Activated T-helper 9 cell treated with anti-CD3 and anti-CD28 coated beads, Interleukin-2, amount 50 U/mL, for 16 hours (primary cell): ENCODE results near the gene BARX2.

Experiments used
- DNase-seq: peaks from one replicate; pipeline ENCODE4 v3.0.0-alpha.2; 2020; ENCODE audit warnings: low read depth

Gene BARX2

GRCh38 chr11:129374081-129374992 is 1.3 kb upstream of the BARX2 start:
- no peak for DNase-seq

DNA sequence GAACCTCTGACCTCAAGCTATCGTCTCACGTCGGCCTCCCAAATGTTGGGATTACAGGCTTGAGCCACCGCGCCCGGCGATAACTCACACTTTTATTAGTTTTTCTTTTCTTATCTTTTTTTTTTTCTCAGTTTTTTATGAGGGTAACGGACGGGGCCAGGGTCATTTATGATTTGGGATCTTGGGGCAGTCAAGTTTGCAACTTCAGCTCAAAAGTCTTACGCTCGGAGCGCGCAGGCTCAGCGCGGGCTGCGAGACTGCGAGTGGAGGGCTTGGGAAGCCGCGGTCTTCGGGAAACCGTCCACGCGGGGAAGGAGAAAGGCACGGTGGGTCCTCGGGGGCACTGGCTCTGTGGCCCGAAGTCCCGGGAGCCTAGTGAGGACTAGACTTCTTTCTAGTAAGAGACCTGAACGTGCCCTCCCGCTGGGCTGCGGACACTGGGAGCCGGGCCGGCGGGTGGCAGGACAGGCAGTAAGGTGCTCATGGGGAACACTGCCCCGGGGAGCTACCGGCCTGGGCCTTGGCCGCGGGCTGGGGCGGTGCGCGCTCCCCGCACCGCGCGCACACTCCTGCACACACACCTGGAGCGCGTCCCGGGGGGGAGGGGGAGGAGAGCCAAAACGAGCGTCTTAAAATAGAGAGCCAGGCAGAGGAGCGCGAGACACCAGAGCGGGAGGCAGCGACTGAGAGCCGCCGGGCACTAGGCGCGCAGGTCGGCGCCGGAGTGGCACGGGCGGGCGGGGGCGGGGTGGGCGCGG is 476 bp upstream of the BARX2 start:
- DNase-seq = no peak

DNA sequence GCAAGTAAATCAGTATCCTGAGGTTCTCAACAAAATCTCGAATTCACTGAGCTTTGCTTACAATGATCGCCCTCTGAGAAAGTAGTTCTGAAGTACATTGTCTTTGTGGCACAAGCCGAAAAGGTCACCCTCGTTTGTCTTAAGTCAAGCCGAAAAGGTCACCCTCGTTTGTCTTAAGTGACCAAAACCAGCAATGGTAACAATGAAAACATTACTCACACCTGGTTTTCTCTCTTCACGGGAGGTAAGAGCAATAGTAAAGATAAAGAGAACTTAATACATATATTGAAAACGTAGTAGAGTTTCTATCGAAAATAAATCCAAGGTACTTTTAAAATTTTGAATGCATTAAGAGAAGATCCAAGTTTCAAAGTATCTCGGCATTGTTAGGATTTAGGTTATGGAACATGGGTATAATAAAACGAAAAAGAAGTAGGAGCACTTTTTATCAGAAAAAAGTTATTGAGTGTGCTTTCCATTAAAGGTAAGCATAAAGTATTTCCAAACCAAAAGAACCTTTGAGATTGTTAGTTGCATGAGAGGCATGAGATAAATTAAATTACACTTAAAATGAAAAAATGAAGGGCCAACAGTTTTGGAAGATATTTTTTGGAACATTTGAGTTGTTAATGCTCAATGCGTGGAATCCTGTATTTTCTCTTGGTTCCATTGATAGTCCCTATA is 1.2 kb downstream of the BARX2 start:
- no peak for DNase-seq

DNA sequence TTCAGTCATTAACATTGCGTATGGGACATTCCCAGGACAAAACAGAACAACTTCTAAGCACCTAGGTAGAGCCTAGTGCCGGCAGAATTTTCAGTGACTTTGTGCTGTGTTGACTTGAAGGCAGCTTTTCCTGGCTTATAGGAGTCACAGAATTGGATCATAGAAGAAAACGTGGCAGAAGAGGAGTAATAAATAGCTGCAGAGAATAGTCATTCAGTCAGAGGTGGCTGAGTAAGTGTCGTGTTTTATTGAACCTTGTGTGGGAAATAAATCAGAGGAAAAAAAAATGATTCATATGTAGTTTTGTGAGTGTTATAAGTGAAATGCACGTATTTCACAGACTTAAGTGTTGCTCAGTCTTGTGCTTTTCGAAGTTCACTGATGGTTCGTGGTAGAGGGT is 2.1 kb downstream of the BARX2 start:
- DNase-seq = no peak

DNA sequence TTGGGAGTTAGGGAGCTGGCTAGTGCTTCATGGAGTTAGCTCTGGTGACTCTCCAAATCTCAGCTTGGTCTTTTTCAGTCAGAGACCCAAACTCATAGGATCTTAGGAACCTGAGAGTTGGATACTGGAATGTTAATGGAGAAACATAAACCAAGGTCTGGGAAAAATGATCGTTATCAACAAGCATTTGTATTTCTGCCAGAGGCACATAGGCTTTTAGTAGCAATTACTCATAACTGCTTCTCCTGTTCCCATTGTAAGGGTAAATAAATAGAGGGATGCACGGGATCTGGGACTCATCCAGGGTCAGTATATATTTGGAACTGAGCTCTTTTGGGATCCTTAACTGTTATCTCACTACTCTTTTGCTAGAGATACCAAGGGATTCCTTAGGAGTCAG is 4.8 kb downstream of the BARX2 start:
- DNase-seq = no peak

- DNase-seq = no peak
Measured at GRCh38 chr11:129382583-129382982, 6.9 kb downstream of the BARX2 start.

DNA sequence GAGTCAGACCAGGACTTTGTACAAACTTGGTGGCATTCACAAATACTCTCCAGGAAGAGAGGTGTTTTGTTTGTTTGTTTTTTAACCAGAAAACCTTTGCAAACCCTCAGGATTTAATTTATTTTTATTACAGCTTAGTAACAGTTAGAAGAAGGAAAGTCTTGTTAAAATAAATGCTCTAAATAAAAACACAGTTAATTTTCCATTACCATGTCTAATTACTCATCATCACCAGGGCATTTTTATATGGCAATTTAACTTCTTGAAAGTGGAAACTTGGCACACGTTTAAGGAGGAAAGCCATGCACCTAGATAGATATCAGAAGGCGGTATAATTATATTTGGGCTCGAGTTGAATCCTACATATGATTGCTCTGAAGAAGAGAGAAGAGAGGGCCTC is 7.4 kb downstream of the BARX2 start:
- no peak for DNase-seq

DNA sequence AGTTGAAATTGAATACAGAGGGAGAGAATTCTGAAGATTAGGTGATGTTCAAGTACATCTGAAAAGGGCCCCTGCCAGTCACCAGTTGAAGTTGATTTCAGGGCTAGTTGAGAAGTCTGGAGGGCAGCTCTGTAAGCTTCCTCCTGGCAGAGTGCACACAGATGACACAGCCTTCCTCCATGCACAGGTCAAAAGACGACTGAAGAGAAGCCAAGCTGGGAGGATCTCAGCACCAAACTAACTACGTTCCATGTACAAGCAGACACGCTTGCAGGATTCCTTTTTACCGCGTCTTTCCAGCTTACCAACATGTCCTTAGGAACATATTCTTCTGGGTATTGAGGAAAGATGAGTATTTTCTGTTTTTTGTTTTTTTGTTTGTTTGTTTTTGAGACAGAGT is 7.9 kb downstream of the BARX2 start:
- DNase-seq = no peak

DNA sequence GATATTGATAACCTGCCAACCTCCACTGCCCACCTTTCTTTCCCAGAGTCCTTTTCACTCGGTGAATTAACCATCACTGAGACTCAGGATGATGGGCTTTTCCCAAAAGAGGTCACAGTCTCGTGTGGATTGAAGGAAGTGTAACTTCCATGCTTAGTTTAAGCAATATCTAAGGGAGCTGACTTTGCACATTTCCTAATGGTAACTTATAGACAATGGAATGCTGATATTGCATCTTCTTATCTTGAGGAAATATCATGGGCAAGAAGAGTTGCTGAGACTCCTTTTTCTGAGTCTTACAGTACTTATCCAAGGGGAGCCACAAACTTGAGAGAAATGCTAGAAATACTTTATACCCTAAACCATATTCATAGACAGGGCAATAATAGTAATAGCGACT is 8.8 kb downstream of the BARX2 start:
- no peak for DNase-seq

DNA sequence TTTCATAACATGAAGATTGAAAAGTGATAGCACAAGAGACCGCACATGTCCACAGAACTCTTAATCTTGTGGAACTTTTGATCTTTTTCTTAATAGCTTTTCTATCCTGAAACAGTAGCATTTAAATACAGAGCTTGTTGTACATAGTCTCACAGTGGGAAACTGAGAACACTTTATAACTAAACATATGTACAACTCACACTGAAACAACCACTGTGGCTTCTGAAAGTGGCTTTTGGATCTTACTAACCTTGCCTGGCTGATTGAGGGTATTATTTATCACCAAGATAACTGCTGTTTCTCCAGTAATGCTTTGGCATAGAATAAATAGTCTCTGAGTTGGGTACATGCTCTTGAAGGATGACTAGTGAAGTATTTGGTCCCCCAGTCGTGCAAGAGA is 10.2 kb downstream of the BARX2 start:
- no peak for DNase-seq

DNA sequence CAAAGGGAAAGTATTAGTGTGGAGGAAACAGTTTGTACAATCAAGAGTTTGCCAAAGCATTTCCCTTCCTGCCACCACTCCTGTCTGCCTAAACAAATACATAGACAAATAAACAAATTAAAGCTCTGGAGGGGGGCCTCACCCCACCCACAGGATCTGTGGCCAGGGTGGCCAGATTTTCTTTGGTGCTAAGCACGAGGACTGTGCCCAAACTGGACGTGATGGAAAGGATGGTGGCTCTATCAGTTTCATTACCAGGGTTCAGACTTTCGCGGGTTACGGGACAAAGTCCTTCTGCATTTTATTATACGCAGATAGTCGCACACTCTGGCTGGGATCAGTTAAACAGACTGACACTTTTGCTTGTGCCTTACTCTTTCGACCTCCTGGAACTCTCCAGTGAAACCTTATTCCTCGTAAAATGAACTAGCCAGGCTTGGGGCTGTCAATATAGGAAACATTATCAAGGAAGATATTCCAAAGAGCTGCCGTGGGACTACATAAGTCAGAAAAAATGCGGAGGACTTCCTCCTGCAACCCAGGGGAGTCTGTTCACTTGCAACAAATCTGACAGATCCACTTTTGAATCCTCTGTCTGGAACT is 11.2 kb downstream of the BARX2 start:
- DNase-seq = no peak

GRCh38 chr11:129387434-129387833 is 11.8 kb downstream of the BARX2 start:
- DNase-seq = no peak

DNA sequence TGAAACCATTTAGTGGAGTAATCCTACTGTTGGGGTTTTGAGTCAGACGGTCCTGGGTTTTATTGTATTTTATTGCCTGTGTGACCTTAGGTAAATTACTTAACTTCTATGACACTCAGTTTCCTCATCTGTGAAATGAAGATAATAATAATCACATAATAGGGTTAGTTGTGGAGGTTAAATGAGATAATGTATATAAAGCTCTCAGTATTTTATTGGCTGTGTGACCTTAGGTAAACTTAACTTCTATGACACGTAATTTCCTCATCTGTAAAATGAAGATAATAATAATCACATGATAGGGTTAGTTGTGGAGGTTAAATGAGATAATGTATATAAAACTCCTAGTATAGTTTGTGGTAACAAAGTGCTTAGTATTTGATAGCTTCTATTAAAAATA is 13.2 kb downstream of the BARX2 start:
- no peak for DNase-seq

DNA sequence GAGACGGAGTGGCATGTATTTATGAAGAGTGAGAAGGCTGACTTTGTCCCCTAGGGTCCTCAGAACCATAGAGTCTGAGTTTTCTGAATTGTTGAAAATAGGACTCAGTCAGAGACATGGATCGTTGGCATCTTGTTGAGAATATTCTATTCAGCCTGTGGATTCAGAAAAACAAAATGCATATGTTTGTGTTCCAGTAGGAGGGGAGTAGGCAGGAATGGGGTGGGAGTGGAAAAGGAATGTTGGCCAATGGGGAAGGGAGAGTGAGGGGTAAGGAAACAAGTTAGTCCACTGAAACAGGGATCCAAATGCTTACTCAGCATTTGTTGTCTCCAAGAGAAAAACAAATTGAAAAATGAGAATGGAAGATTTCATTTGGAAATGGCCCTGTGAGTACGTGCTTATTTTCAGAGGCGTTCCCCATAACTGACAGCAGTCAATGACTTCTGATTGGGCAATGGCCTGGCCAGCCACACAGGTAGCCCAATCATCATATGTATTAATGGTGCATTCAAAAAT is 14.7 kb downstream of the BARX2 start:
- no peak for DNase-seq

GRCh38 chr11:129391360-129391759 is 15.7 kb downstream of the BARX2 start:
- no peak for DNase-seq

GRCh38 chr11:129391821-129392220 is 16.2 kb downstream of the BARX2 start:
- no peak for DNase-seq

- no peak for DNase-seq
Measured at GRCh38 chr11:129392995-129393394, 17.3 kb downstream of the BARX2 start.

GRCh38 chr11:129394709-129395108 is 19.1 kb downstream of the BARX2 start:
- no peak for DNase-seq

DNA sequence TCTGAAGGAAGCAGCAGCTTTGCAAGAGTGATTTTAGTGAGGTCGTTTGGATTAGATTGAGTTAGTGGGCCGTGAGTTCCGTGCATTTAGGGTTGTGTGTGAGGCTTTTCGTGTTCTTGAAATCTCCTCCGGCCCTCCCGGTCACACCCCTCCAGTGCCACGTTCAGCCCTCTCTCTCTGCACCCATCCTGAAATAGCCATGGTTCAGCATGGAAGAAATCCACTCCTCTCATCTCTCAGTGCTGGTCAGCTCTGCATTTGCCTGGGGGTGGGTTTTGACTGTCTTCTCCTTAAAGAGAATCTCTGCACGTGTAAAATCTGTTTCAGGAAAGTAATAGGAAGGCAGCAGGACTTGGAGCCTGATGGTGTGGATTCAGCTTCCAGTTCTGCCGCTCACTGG is 19.8 kb downstream of the BARX2 start:
- no peak for DNase-seq

DNA sequence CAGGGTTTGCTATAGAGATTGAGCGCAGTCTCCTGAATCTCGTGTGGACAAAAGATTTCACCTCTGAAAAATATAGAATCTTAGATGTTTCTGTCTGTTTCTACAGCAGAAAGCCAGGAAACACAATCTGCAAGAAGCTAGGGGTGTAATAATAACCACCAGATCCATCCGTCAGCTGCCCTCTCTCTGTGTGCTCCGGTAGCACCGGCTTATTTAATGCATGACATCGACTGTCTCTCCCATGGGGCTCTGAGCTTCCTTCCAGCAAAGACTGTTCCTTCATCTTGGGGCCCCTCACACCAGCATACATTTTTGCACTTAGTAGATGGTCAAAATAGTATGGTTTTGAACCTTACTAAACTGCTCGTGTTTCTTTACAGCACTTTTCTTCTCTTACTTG is 20.2 kb downstream of the BARX2 start:
- DNase-seq = no peak

GRCh38 chr11:129396454-129396853 is 20.8 kb downstream of the BARX2 start:
- no peak for DNase-seq
